ENCODE data around the gene RBKS.
A peak's percentile ranks its signal among the peaks of the same experiment; 100 is the strongest.
"Not testable (repeated sequence)": the region's sequence is repeated elsewhere in the genome, so short reads cannot be mapped to it uniquely, and the experiment has no call there.

Gene RBKS

GRCh38 chr2:27798948-27799645, 91.1 kb downstream of the RBKS start:
- no peak for DNase-seq (ENCODE audit: low read depth in 2 of 2)

- no peak for DNase-seq (ENCODE audit: low read depth in 2 of 2)
Observed at GRCh38 chr2:27798486-27798885, 91.7 kb downstream of the RBKS start.

- no peak for DNase-seq (ENCODE audit: low read depth in 2 of 2)
Observed at GRCh38 chr2:27797841-27798240, 92.3 kb downstream of the RBKS start.

GRCh38 chr2:27796791-27797765, 93.1 kb downstream of the RBKS start:
- DNase-seq (ENCODE audit: low read depth in 2 of 2), result no peak

GRCh38 chr2:27795868-27796277, 94.3 kb downstream of the RBKS start:
- no peak for DNase-seq (ENCODE audit: low read depth in 2 of 2)

GRCh38 chr2:27795093-27795834, 94.9 kb downstream of the RBKS start:
- DNase-seq (ENCODE audit: low read depth in 2 of 2), result no peak

GRCh38 chr2:27792759-27793158, 97.4 kb downstream of the RBKS start:
- DNase-seq (ENCODE audit: low read depth in 2 of 2), result no peak

- DNase-seq (ENCODE audit: low read depth in 2 of 2), result no peak
Observed at GRCh38 chr2:27790796-27791195, 99.4 kb downstream of the RBKS start.

GRCh38 chr2:27782701-27783100, 107.5 kb downstream of the RBKS start:
- DNase-seq (ENCODE audit: low read depth in 2 of 2), result no peak

GRCh38 chr2:27781496-27781895, 108.7 kb downstream of the RBKS start:
- DNase-seq (ENCODE audit: low read depth in 2 of 2), result no peak

GRCh38 chr2:27779417-27780055, 110.7 kb downstream of the RBKS start:
- DNase-seq (ENCODE audit: low read depth in 2 of 2), result no peak

GRCh38 chr2:27776696-27777095, 113.5 kb downstream of the RBKS start:
- no peak for DNase-seq (ENCODE audit: low read depth in 2 of 2)

- no peak for DNase-seq (ENCODE audit: low read depth in 2 of 2)
Observed at GRCh38 chr2:27776097-27776496, 114.1 kb downstream of the RBKS start.

GRCh38 chr2:27773959-27774358, 116.2 kb downstream of the RBKS start:
- no peak for DNase-seq (ENCODE audit: low read depth in 2 of 2)

GRCh38 chr2:27772804-27773203, 117.4 kb downstream of the RBKS start:
- no peak for DNase-seq (ENCODE audit: low read depth in 2 of 2)

- DNase-seq (ENCODE audit: low read depth in 2 of 2), result peak; percentile 85 to 93
Observed at GRCh38 chr2:27771548-27772335, 118.4 kb downstream of the RBKS start, which contains the start of gene MRPL33. Gene MRPL33, plus strand, starts transcription at chr2:27771719. Its CDS starts 59 bp downstream, at chr2:27771778.

- no peak for DNase-seq (ENCODE audit: low read depth in 2 of 2)
Observed at GRCh38 chr2:27771202-27771547, 119.0 kb downstream of the RBKS start.

GRCh38 chr2:27766287-27766661, 123.9 kb downstream of the RBKS start:
- no peak for DNase-seq (ENCODE audit: low read depth in 2 of 2)

- DNase-seq (ENCODE audit: low read depth in 2 of 2), result peak; percentile 51 to 53
Observed at GRCh38 chr2:27765621-27766286, 124.4 kb downstream of the RBKS start.

- DNase-seq (ENCODE audit: low read depth in 2 of 2), result not testable (repeated sequence)
Observed at GRCh38 chr2:27764526-27764925, 125.7 kb downstream of the RBKS start.
